ENCODE measurements around the gene LMOD1.
"Not testable (repeated sequence)": the region's sequence is repeated elsewhere in the genome, so short reads cannot be mapped to it uniquely, and the experiment has no call there.

LMOD1 gene

GRCh38 chr1:201946224-201946908 is at the start of gene LMOD1:
TSS of gene LMOD1 (minus strand) at chr1:201946548. CDS start at chr1:201946340, 208 bp downstream.
- DNase-seq (ENCODE audit: low spot score): no peak

GRCh38 chr1:201990427-201990826 is 44.1 kb upstream of the LMOD1 start:
- DNase-seq (ENCODE audit: low spot score): no peak

- no peak for DNase-seq (ENCODE audit: low spot score)
Measured at GRCh38 chr1:201989354-201990128, 43.2 kb upstream of the LMOD1 start.

DNA sequence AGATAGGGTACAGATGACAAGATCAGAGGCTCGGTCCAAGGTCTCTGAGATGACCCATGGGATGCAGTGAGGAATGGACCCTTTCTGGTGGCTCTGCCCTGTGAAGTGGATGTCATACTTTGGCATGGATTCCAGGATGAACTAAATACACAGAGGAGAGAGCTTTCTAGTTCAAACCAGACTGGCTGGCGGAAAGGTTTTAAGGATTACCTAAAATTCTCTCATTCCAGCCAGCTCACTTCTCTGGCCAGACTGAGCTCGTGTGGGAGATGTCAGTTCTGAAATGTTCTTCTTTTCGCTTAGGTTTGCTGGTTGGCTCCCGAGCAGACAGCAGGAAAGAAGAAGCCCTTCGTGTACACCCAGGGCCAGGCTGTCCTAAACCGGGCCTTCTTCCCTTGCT is 42.3 kb upstream of the LMOD1 start:
- DNase-seq (ENCODE audit: low spot score): no peak

- DNase-seq (ENCODE audit: low spot score): no peak
Measured at GRCh38 chr1:201985355-201985754, 39.0 kb upstream of the LMOD1 start.

DNA sequence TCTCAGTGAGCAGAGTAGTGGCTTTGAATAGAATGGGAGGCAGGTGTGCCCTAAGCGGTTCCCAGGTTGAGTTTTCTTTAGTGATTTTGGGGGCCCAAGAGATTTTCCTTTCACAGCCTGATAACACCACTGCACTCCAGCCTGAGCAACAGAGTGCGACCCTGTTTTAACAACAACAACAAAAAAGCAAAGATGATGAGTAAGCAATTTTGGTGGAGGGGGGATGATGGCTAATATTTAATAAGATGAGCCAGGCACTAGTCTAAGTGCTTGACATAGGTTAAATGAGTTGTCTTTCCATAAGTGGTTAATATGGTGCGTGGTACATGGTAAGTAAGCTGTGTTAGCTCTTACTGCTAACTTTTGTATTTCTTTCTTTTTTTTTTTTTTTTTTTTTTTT is 38.1 kb upstream of the LMOD1 start:
- DNase-seq (ENCODE audit: low spot score): no peak

GRCh38 chr1:201983380-201983805 is 37.0 kb upstream of the LMOD1 start:
- no peak for DNase-seq (ENCODE audit: low spot score)

DNA sequence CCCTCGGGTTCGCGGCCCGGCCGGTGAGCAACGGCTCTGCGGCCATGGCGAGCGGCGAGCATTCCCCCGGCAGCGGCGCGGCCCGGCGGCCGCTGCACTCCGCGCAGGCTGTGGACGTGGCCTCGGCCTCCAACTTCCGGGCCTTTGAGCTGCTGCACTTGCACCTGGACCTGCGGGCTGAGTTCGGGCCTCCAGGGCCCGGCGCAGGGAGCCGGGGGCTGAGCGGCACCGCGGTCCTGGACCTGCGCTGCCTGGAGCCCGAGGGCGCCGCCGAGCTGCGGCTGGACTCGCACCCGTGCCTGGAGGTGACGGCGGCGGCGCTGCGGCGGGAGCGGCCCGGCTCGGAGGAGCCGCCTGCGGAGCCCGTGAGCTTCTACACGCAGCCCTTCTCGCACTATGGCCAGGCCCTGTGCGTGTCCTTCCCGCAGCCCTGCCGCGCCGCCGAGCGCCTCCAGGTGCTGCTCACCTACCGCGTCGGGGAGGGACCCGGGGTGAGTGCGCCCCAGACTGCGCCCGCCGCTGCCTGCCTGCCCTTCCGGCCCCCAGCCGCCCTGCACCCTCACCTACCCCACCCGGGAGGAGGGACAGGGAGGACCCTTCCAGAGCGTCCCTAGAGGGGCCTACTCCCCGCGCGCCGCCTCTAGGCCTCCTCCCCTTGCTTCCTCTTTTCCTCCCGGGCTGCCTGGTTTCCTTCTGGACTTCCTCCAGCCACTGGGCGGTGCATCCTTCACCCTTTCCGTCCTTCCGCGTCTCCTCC is 36.5 kb upstream of the LMOD1 start, which contains the start of gene RNPEP:
Gene RNPEP (plus strand): TSS at position 26 of the 757 bp plus-strand sequence. CDS start 19 bp downstream, at position 45.
- DNase-seq (ENCODE audit: low spot score): peak; percentile 85

DNA sequence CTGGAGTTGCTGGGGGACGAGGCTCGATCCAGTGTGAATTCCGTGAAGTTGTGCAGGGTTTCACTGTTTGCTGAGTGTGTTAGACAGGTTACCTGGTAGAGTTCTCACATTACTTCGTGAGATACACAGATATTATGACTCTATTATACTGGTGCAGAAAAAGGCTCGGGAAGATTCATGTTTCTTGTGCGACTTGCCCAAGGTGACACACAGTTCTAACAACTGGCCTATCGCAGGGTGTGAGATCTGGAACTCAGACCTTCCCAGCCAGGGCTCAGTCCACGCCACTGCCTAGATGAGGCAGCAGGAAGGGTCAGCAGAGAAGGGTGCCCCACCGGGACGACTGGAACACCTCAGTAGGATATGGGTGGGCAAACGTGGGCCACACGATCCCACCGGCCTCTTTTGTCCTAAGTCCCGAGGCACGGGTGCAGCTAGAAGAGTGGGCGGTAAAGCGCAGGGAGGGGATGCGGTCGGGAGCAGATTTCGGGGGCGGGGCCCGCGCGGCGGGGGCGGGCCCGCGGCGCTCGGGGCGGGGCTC is 35.8 kb upstream of the LMOD1 start:
- DNase-seq (ENCODE audit: low spot score): no peak

DNA sequence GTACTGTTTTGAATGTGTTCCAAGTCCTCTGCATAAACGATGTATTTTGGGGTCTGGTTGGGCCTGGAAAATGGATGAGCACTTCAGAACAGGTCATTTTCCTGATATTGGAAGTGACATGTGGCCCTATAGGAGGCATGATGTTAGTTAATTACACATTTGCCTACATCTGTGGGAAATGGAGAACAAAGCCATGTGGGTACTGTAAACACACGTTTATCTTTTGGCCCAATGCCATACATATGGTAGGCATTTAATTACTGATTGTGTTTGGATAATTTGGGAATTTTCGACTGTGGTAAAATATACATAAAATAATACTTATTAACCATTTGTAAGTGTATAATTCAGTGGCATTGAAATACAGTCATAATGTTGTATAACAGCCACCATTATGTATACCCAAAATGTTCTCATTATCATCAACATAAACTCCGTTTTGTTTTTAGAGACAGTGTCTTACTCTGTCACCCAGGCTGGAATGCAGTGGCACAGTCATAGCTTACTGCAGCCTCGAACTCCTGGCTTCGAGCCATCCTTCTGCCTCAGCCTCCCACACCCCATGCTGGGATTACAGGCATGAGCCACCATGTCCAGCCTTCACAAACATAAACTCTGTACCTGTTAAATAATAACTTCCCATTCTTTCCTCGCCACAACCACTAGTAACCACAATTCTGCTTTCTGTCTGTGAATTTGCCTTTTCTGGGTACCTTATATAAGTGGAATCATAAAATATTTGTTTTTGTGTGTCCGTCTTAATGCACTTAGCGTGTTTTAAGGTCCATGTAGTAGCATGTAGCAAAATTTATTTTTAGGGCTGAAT is 24.2 kb upstream of the LMOD1 start:
- DNase-seq (ENCODE audit: low spot score): peak; percentile 51

GRCh38 chr1:201968202-201968925 is 22.0 kb upstream of the LMOD1 start:
- no peak for DNase-seq (ENCODE audit: low spot score)

- DNase-seq (ENCODE audit: low spot score): no peak
Measured at GRCh38 chr1:201966171-201966570, 19.8 kb upstream of the LMOD1 start.

DNA sequence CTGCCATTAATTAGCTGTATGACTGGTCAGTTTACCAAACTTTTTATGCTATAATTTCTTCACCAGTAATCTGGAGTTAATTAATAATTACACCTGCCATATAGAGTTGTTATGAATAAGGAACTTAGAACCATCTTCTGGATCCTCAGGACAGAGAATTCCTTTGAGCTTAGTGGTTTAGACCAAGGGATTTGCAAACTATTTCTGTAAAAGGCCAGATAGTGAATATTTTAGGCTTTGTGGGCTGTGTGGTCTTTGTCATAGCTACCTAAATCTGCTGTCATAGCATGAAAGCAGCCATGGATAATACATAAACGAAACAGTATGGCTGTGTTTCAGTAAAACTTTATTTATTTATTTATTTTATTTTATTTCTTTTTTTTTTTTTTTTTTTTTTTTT is 17.9 kb upstream of the LMOD1 start:
- no peak for DNase-seq (ENCODE audit: low spot score)

GRCh38 chr1:201962382-201962781 is 16.0 kb upstream of the LMOD1 start:
- not testable (repeated sequence) for DNase-seq (ENCODE audit: low spot score)

DNA sequence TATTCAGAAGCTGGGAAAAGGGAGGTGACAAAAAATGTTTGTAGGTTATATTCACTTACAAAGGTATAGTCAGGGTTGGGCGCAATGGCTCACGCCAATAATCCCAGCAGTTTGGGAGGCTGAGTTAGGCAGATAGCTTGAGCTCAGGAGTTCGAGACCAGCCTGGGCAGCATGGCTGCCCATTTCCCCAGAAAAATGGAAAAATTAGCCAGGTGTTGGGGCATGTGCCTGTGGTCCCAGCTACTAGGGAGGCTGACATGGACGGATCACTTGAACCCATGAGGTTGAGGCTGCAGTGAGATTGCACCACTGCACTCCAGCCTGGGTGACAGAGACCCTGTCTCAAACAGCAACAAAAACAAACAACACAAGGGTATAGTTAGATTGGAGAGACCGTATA is 12.0 kb upstream of the LMOD1 start:
- DNase-seq (ENCODE audit: low spot score): no peak

GRCh38 chr1:201955729-201956143 is 9.4 kb upstream of the LMOD1 start:
- DNase-seq (ENCODE audit: low spot score): peak; percentile 34

- DNase-seq (ENCODE audit: low spot score): peak; percentile 98
Measured at GRCh38 chr1:201955009-201955728, 8.8 kb upstream of the LMOD1 start, which contains the start of gene TIMM17A. TSS of gene TIMM17A (plus strand) at chr1:201955503. CDS start at chr1:201955527, 24 bp downstream.

DNA sequence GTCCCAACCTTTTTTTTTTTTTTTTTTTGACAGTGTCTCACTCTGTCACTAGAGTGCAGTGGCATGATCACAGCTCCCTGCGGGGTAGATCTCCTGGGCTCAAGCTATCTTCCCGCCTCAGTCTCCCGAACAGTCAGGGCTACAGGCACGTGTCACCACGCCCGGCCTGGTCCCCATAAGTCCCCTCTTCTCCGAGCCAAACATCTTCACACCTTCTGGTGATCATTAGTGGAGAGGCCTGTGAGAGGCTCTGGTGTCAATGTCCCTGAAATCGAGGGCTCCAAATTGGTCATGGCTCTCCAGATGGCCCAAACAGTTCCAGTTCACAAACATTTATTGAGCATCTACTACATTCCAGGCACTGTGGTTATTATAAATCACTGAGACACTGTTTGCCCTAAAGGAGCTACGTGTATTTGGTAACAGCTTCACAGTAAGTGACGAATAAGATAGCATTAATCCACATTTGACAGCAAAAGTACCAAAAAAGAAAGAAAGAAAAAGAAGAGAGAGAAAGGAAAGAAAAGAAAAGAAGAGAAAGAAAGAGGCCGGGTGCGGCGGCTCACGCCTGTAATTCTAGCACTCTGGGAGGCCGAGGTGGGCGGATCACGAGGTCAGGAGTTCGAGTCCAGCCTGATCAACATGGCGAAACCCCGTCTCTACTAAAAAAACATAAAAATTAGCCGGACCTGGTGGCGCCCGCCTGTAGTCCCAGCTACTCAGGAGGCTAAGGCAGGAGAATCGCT is 8.1 kb upstream of the LMOD1 start:
- DNase-seq (ENCODE audit: low spot score): peak; percentile 25

DNA sequence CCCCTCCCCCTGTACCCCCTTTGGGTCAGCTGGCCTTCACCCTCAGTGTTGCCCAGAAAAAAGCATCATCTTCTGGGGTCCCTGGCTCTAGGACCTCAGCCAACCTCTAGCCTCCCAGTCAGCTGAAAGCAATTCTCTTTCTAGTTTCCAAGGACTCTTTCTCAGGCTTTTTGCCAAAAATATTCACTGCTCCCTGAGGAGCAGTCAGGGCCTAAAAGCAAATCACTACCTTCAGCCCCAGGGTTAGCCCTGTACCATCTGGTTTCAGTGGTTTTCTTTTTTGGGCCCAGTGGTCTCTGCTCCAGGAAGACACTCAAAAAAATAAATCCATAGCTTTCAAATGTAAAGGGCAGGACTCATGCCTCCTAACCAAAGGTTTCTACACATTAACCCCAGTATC is 3.1 kb upstream of the LMOD1 start:
- DNase-seq (ENCODE audit: low spot score): no peak

Measured in RKO (cell line).